Stomach (tissue), 9 donors: Measurements from ENCODE around the gene ITGA1. TPM values are rescaled to one million over a fixed set of nuclear protein-coding genes. Genes with fewer than 3 reads are reported as not detected.

Experiments
- DNase-seq, 2 donors: peaks; one replicate each; pipeline versions ENCODE4 v3.0.0 to v3.0.0-alpha.2; 2013 to 2019
- H3K27ac ChIP-seq, 5 donors: fragments of 200-600 bp in 4 of 5; sonication (generic) in 4 of 5; one replicate each; pipeline ENCODE4 v1.5.1; 2013 to 2019; ENCODE audit warnings: mild to moderate bottlenecking in 1 of 5, moderate library complexity in 1 of 5
- H3K27me3 ChIP-seq, 3 donors: fragments of 200-600 bp; sonication (generic); one replicate each; pipeline ENCODE4 v1.5.1; 2017 to 2019; ENCODE audit warnings: mixed run types in 1 of 3
- H3K36me3 ChIP-seq, 4 donors: fragments of 200-600 bp; sonication (generic); 1 replicate in 3 of 4; 2 replicates in 1 of 4; pipeline ENCODE4 v1.5.1; 2016 to 2019
- H3K4me1 ChIP-seq, 4 donors: fragments of 200-600 bp; sonication (generic); one replicate each; pipeline ENCODE4 v1.5.1; 2016 to 2019
- H3K4me3 ChIP-seq, 4 donors: fragments of 200-600 bp; sonication (generic) in 3 of 4; one replicate each; pipeline ENCODE4 v1.5.1; 2016 to 2019; ENCODE audit warnings: mild to moderate bottlenecking in 1 of 4
- H3K9me3 ChIP-seq, 4 donors: fragments of 200-600 bp; sonication (generic); one replicate each; pipeline ENCODE4 v1.5.1; 2016 to 2019
- CTCF ChIP-seq, 7 experiments: fragments of 450-650 bp in 4 of 7; fragments of 200-600 bp in 3 of 7; sonication (generic) in 3 of 7; IDR thresholded peaks; one replicate each; pipeline ENCODE4 v1.5.1; 2016 to 2019; ENCODE audit warnings: antibody characterized with exemption in 7 of 7, control low read depth in 2 of 7, mild to moderate bottlenecking in 1 of 7
- EP300 ChIP-seq: sonication (generic); formaldehyde crosslinking; IDR thresholded peaks from one replicate; pipeline ENCODE4 v1.6.1; 2017; ENCODE audit warnings: antibody characterized with exemption
- POLR2A ChIP-seq, 4 donors: fragments of 450-650 bp; IDR thresholded peaks; one replicate each; pipeline ENCODE4 v1.6.1; 2016; ENCODE audit warnings: antibody characterized with exemption in 4 of 4, control low read depth in 2 of 4, mild to moderate bottlenecking in 1 of 4, moderate library complexity in 1 of 4
- POLR2AphosphoS5 ChIP-seq, 3 donors: sonication (generic); formaldehyde crosslinking; IDR thresholded peaks; one replicate each; pipeline ENCODE4 v1.6.1; 2016; ENCODE audit warnings: antibody characterized with exemption in 3 of 3
- WGBS, 5 donors: extraction: QIAGEN DNeasy Blood & Tissue Kit in 3 of 5; methylation state at CpG; one replicate each; pipeline versions ENCODE4 v1.1.5 to v1.1.7; 2013 to 2018; 5-methylcytosine and 5-hydroxymethylcytosine counted together
- intact Hi-C: fragments of 100-400 bp; cut with DNase I; formaldehyde crosslinking; loops from one replicate; pipeline ENCODE4 v1.15.1; 2023; ENCODE audit warnings: low total_unique reads
- polyA plus RNA-seq, 3 donors: library from polyadenylated mRNA; stranded (reverse); fragments of 200-250 nt; gene quantifications; one replicate each; pipeline ENCODE4 v1.2.3, GENCODE V29; 2013
- total RNA-seq, 5 donors: library from RNA; depleted of rRNA; stranded (reverse); fragments of >200 nt; gene quantifications; one replicate each; pipeline versions ENCODE4 v1.1.0 to v1.2.3, GENCODE V29; 2014 to 2016
- donor health status: healthy with polysubstance abuse.
- donor health status: Bipolar disorder and iron deficiency.
- donor health status: healthy.

Gene ITGA1
- total and polyA plus RNA-seq, 8 donors = 2.7 to 507 (median 77.0) TPM

- TF ChIP-seq POLR2A (IDR thresholded peaks at IDR 0.05) = no peak
- TF ChIP-seq POLR2AphosphoS5 (IDR thresholded peaks at IDR 0.05) = no peak
- no peak for TF ChIP-seq EP300
- no peak for TF ChIP-seq CTCF (IDR thresholded peaks at IDR 0.05)
- WGBS, 5 donors = 64 to 74% (median 72%) methylated on average over 3 of the region's 3 CpGs
- Histone ChIP-seq H3K27ac (no peak overlapping the region), H3K4me1 (peaks cover 0 to 12% (median 0%) of the 10 kb centered on the region in 4 donors), H3K4me3 (no peak overlapping the region), H3K9me3 (no peaks in the 10 kb centered on the region), H3K36me3 (peaks cover 0 to 15% (median 0%) of the 10 kb centered on the region in 4 donors), H3K27me3 (no peaks in the 10 kb centered on the region)
- intact Hi-C loops = no loop called here
- no peak for DNase-seq
These were observed 88.1 kb downstream of the ITGA1 start for GRCh38 chr5:52875827-52876226.

GRCh38 chr5:52876456-52876855 lies 88.7 kb downstream of the ITGA1 start:
- Histone ChIP-seq H3K27me3 (no peaks in the 10 kb centered on the region), H3K4me3 (no peak overlapping the region), H3K4me1 (peaks cover 0 to 12% (median 0%) of the 10 kb centered on the region in 4 donors), H3K36me3 (peaks cover 0 to 15% (median 0%) of the 10 kb centered on the region in 4 donors), H3K27ac (no peak overlapping the region), H3K9me3 (no peaks in the 10 kb centered on the region)
- DNase-seq = no peak
- intact Hi-C loops = no loop called here
- 40 to 63% (median 45%) methylated on average over 4 of the region's 4 CpGs for WGBS, 5 donors
- no peak for TF ChIP-seq POLR2AphosphoS5 (IDR thresholded peaks at IDR 0.05)
- TF ChIP-seq EP300 = no peak
- TF ChIP-seq POLR2A (IDR thresholded peaks at IDR 0.05) = no peak
- TF ChIP-seq CTCF (IDR thresholded peaks at IDR 0.05) = no peak

GRCh38 chr5:52878656-52879055 lies 90.9 kb downstream of the ITGA1 start:
- Histone ChIP-seq H3K4me3 (no peak overlapping the region), H3K9me3 (no peaks in the 10 kb centered on the region), H3K4me1 (peaks cover 0 to 12% (median 0%) of the 10 kb centered on the region in 4 donors), H3K36me3 (peaks cover 0 to 18% (median 8%) of the 10 kb centered on the region in 4 donors), H3K27ac (no peak overlapping the region), H3K27me3 (no peaks in the 10 kb centered on the region)
- intact Hi-C loops = no loop called here
- no peak for TF ChIP-seq EP300
- TF ChIP-seq POLR2A (IDR thresholded peaks at IDR 0.05) = no peak
- no peak for TF ChIP-seq CTCF (IDR thresholded peaks at IDR 0.05)
- TF ChIP-seq POLR2AphosphoS5 (IDR thresholded peaks at IDR 0.05) = no peak
- DNase-seq = no peak
- 52 to 78% (median 70%) methylated on average over 3 of the region's 3 CpGs for WGBS, 5 donors

GRCh38 chr5:52880541-52880940 lies 92.8 kb downstream of the ITGA1 start:
- no peaks in the 10 kb centered on the region for H3K27me3 ChIP-seq
- no peak overlapping the region for H3K4me3 ChIP-seq
- H3K27ac ChIP-seq = no peak overlapping the region
- intact Hi-C loops = no loop called here
- no peaks in the 10 kb centered on the region for H3K9me3 ChIP-seq
- H3K36me3 ChIP-seq = peaks cover 0 to 18% (median 8%) of the 10 kb centered on the region in 4 donors
- no peak for DNase-seq
- TF ChIP-seq CTCF (IDR thresholded peaks at IDR 0.05) (no peak), EP300 (no peak), POLR2A (IDR thresholded peaks at IDR 0.05) (no peak), POLR2AphosphoS5 (IDR thresholded peaks at IDR 0.05) (no peak)
- peaks cover 0 to 16% (median 0%) of the 10 kb centered on the region in 4 donors for H3K4me1 ChIP-seq
